DND-41 (cell line): ENCODE measurements around the gene DOHH.

ENCODE experiments used
- CTCF ChIP-seq: IDR thresholded peaks from 2 replicates; pipeline ENCODE4 v1.5.1; 2012; ENCODE audit warnings: borderline replicate concordance, low read length, moderate library complexity, mild to moderate bottlenecking; ENCODE audit not compliant: poor library complexity, severe bottlenecking; ENCODE audit errors: extremely low read depth
- EZH2 ChIP-seq: IDR thresholded peaks from 3 replicates; pipeline ENCODE4 v1.6.1; 2012; ENCODE audit warnings: borderline replicate concordance, low read depth, mild to moderate bottlenecking, moderate library complexity, low read length, inconsistent platforms; ENCODE audit not compliant: severe bottlenecking

DNA sequence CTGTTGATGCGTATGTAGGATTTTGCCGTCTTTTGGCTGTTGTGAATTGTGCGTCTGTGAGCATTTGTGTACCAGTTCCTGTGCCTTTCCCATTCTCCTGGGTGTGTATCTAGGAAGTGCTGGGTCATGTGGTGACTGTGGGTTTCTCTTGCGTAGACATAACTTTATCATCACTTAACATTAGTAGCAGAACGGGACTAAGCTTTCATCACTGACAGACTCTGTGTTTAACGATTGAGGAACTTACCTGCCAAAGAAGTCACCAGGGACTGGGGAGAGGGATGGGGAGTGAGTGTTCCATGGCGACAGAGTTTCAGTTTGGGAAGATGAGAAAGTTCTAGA lies 20.6 kb upstream of the DOHH start:
- TF ChIP-seq CTCF (no peak), EZH2 (no peak)
